ENCODE measurements around the gene CIAO2A.

GRCh38 chr15:64034519-64034918, 59.1 kb downstream of the CIAO2A start:
- TF ChIP-seq GATA2 (IDR thresholded peaks at IDR 0.05; ENCODE audit: low read depth, low read length): no peak
- no peak for TF ChIP-seq GATA3 (IDR thresholded peaks at IDR 0.05; ENCODE audit: low read depth, low read length)

All from SH-SY5Y (cell line).